ENCODE results near the gene SLC4A8.
A peak's percentile ranks its signal among the peaks of the same experiment; 100 is the strongest.

Gene SLC4A8

DNA sequence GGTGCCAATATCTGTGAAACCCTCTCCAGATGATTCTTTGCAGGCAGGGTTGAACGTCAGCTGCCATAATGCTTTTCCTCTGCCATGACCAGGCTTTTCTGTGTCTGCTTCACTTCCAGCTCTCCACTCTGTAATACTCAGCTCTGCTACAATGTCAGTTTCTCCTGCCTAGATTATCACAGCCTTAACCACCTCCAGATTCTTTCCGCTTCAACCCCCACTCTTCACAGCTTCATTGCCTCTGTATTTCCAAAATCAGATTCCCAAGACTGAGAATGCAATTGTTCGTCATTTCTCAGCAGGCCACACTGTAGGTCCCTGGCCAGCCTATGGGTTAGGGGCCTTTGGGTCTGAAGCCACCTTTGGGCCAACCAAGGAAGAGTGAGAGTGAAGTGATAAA, 92.7 kb downstream of the SLC4A8 start:
- no peak overlapping the region for H3K4me3 ChIP-seq (ENCODE audit: control insufficient read depth, low read depth, low read length)
- TF ChIP-seq, protein P1, sequence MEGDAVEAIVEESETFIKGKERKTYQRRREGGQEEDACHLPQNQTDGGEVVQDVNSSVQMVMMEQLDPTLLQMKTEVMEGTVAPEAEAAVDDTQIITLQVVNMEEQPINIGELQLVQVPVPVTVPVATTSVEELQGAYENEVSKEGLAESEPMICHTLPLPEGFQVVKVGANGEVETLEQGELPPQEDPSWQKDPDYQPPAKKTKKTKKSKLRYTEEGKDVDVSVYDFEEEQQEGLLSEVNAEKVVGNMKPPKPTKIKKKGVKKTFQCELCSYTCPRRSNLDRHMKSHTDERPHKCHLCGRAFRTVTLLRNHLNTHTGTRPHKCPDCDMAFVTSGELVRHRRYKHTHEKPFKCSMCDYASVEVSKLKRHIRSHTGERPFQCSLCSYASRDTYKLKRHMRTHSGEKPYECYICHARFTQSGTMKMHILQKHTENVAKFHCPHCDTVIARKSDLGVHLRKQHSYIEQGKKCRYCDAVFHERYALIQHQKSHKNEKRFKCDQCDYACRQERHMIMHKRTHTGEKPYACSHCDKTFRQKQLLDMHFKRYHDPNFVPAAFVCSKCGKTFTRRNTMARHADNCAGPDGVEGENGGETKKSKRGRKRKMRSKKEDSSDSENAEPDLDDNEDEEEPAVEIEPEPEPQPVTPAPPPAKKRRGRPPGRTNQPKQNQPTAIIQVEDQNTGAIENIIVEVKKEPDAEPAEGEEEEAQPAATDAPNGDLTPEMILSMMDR (conservative IDR thresholded peaks at IDR 0.05; ENCODE audit: control insufficient read depth, insufficient read depth, low read depth, low read length): no peak
- no peak for DNase-seq (ENCODE audit: low read depth)

DNA sequence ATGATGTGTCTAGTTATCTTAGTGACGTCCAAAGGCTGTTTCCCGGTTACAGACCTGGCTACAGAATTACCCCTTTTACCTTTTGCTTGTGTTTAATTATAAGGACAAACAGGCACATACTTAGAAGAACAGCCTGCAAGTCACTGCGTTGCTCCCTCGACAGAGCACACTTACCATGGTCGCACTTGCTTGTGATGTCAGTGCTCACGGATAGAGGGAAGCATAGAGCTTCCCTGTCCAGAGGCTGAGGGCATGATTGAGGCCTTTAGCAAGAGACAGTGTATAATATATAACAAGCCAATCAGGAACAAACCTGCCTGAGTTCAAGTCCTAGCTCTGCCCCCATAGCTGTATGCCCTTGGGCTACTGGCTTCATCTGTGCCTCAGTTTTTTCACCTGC, 93.2 kb downstream of the SLC4A8 start:
- TF ChIP-seq, protein P1 (conservative IDR thresholded peaks at IDR 0.05; ENCODE audit: control insufficient read depth, insufficient read depth, low read depth, low read length): no peak
- DNase-seq (ENCODE audit: low read depth): no peak
- H3K4me3 ChIP-seq (ENCODE audit: control insufficient read depth, low read depth, low read length): no peak overlapping the region

DNA sequence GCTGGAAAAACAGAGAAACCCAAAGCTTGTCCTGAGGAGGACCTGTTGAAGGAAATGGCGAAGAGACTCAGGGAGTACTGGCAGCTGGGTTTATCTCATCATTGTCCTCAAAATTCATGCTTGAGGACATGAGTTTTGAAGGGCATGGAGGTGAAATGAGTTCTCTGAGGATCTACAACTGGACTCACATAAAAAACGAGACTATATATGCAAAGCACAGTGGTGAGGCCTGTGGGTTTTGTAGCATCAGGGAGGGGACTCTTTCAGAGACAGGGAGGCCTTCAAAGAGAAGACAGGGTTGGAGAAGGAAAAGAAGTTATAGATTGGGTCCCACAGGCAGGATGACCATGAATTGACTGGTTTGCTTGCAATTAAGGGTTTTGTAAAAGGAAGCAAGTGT, 95.1 kb downstream of the SLC4A8 start:
- no peak overlapping the region for H3K4me3 ChIP-seq (ENCODE audit: control insufficient read depth, low read depth, low read length)
- TF ChIP-seq, protein P1 (conservative IDR thresholded peaks at IDR 0.05; ENCODE audit: control insufficient read depth, insufficient read depth, low read depth, low read length): no peak
- no peak for DNase-seq (ENCODE audit: low read depth)

DNA sequence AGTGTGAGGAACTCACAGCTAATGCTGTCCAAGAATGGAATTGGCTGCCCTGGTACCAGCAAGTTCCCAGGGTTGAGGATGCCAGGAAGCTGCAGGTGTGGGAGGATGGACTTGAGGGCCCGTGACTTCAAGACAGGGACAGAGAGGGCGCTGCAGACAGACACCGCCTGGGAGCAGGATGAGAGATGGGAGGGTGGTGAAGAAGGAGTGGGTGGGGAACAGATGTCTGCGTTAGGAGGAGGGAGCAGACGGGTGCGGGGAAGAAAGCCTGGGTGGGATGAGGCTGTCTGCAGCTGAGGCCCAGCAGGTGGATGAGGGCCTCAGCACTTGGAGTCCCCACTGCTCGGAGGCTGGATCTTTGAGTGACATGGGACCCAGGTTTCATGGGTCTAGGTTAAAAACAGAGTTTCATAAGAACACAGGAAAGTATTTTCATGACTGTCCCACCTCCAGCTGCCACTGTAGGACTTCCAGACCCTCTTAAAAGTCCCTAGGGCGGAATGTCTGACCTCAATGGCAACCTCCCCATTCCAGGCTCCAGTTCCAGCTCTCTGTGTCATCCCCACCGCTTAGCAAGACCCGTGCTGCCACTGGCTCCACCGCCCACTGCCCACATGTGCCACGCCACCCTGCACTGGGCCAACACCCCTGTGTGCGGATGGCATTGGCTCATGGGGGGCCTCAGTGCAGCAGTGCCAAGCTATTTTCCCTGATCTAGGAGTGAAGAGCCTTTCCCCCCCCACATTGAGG, 96.1 kb downstream of the SLC4A8 start:
- no peak for DNase-seq (ENCODE audit: low read depth)
- no peak overlapping the region for H3K4me3 ChIP-seq (ENCODE audit: control insufficient read depth, low read depth, low read length)
- TF ChIP-seq, protein P1 (conservative IDR thresholded peaks at IDR 0.05; ENCODE audit: control insufficient read depth, insufficient read depth, low read depth, low read length): no peak

DNA sequence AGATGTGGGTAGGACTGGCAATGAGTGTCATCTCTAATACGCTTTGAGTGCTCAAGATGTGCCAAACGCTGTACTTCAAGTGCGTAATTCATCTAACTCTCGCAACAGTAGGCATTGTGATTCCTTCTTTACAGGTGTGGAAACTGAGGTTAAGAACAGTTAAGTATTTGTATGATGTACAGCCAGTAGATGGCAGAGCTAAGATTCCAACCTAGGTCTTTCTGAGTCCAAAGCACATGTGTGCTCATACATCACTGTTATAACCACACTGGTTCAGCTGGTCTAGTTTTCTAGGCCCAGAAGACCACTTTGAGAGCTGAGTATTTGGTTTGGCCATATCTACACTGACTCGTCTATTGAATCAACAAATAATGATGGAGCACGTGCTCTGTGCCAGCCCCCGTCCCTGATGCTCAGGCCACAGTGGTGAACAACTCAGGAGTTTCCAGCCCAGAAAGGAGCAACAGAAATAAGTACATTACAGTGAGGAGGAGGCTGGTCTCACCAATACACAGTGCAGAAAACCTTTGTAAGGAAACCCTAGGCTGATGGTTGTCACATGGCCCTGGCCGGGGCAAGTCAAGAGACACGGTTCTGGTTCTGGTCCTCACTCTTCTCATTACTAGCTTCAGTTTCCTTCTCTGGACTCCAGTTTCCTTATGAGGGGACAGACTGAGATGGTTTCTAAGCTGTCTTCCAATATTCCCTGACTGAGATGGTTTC, 97.1 kb downstream of the SLC4A8 start:
- H3K4me3 ChIP-seq (ENCODE audit: control insufficient read depth, low read depth, low read length): no peak overlapping the region
- TF ChIP-seq, protein P1 (conservative IDR thresholded peaks at IDR 0.05; ENCODE audit: control insufficient read depth, insufficient read depth, low read depth, low read length): peak; percentile 26
- DNase-seq (ENCODE audit: low read depth): peak; percentile 31

DNA sequence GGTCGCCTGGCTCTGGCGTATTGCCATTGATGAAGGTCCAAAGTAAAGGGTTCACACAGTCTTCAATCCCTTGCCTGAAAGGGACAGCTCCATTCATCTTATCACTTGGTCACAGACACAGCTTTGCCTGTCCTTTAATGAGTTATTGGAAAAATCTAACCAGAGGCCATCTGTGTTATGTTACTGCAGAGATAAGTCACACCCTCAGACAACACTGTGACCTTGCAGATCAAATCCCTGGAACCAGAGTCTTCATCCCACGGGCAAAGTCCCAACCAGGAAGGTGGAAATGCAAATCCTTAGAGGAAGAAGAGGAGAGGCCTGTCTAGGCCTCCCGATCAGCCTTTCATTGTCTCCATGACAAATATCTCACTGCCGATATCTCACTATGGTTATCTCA, 98.1 kb downstream of the SLC4A8 start:
- TF ChIP-seq, protein P1 (conservative IDR thresholded peaks at IDR 0.05; ENCODE audit: control insufficient read depth, insufficient read depth, low read depth, low read length): no peak
- DNase-seq (ENCODE audit: low read depth): no peak
- H3K4me3 ChIP-seq (ENCODE audit: control insufficient read depth, low read depth, low read length): no peak overlapping the region
